Measurements from ENCODE around the gene UBE2D1. TPM values are rescaled to one million over a fixed set of nuclear protein-coding genes. Genes with fewer than 3 reads are reported as not detected.

Gene UBE2D1
- total RNA-seq, 6 donors from 2014 or later: 2.1 to 28.6 (median 16.4) TPM

- no peak for DNase-seq
- H3K27me3 ChIP-seq: no peaks in the 10 kb centered on the region
- TF ChIP-seq CTCF (IDR thresholded peaks at IDR 0.05) (no peak), POLR2A (IDR thresholded peaks at IDR 0.05) (no peak), POLR2AphosphoS5 (IDR thresholded peaks at IDR 0.05) (no peak), EP300 (IDR thresholded peaks at IDR 0.05) (no peak)
- H3K27ac ChIP-seq: peak overlapping the region in 2 of 4 donors; percentile 38 to 59
- no peak overlapping the region for H3K4me3 ChIP-seq
- no peaks in the 10 kb centered on the region for H3K36me3 ChIP-seq
- H3K9me3 ChIP-seq: no peaks in the 10 kb centered on the region
- 96 to 98% methylated on average over 7 of the region's 7 CpGs for WGBS, 2 donors
- H3K4me1 ChIP-seq: peaks cover 4 to 27% (median 11%) of the 10 kb centered on the region in 4 donors
- no peak for ATAC-seq (ENCODE audit: low FRiP score in 2 of 2)
Observed at GRCh38 chr10:58351616-58352578, 17.1 kb downstream of the UBE2D1 start.

- TF ChIP-seq EP300 (IDR thresholded peaks at IDR 0.05) (no peak), CTCF (IDR thresholded peaks at IDR 0.05) (no peak), POLR2A (IDR thresholded peaks at IDR 0.05) (no peak), POLR2AphosphoS5 (IDR thresholded peaks at IDR 0.05) (no peak)
- no peak for ATAC-seq (ENCODE audit: low FRiP score in 2 of 2)
- Histone ChIP-seq H3K36me3 (no peaks in the 10 kb centered on the region), H3K27ac (peak overlapping the region in 1 of 4 donors; percentile 59), H3K27me3 (no peaks in the 10 kb centered on the region), H3K9me3 (no peaks in the 10 kb centered on the region), H3K4me1 (peaks cover 4 to 27% (median 10%) of the 10 kb centered on the region in 4 donors), H3K4me3 (no peak overlapping the region)
- 66 to 73% methylated on average over 2 of the region's 2 CpGs for WGBS, 2 donors
- no peak for DNase-seq
Observed at GRCh38 chr10:58352956-58353610, 18.3 kb downstream of the UBE2D1 start.

GRCh38 chr10:58356756-58357155 is 21.9 kb downstream of the UBE2D1 start:
- WGBS, 2 donors: 50 to 52% methylated on average over 2 of the region's 2 CpGs
- H3K9me3 ChIP-seq: no peaks in the 10 kb centered on the region
- TF ChIP-seq POLR2AphosphoS5 (IDR thresholded peaks at IDR 0.05) (no peak), CTCF (IDR thresholded peaks at IDR 0.05) (no peak), EP300 (IDR thresholded peaks at IDR 0.05) (no peak), POLR2A (IDR thresholded peaks at IDR 0.05) (no peak)
- DNase-seq (no peak), ATAC-seq (ENCODE audit: low FRiP score in 2 of 2) (no peak)
- no peaks in the 10 kb centered on the region for H3K27me3 ChIP-seq
- H3K27ac ChIP-seq: no peak overlapping the region
- no peak overlapping the region for H3K4me3 ChIP-seq
- H3K4me1 ChIP-seq: peaks cover 4 to 23% (median 11%) of the 10 kb centered on the region in 4 donors
- H3K36me3 ChIP-seq: peaks cover 0 to under 1% (median 0%) of the 10 kb centered on the region in 4 donors

GRCh38 chr10:58358314-58358933 is 23.6 kb downstream of the UBE2D1 start:
- TF ChIP-seq POLR2AphosphoS5 (IDR thresholded peaks at IDR 0.05) (no peak), POLR2A (IDR thresholded peaks at IDR 0.05) (no peak), EP300 (IDR thresholded peaks at IDR 0.05) (no peak), CTCF (IDR thresholded peaks at IDR 0.05) (no peak)
- no peaks in the 10 kb centered on the region for H3K27me3 ChIP-seq
- no peak overlapping the region for H3K27ac ChIP-seq
- peaks cover 4 to 18% (median 11%) of the 10 kb centered on the region in 4 donors for H3K4me1 ChIP-seq
- H3K4me3 ChIP-seq: no peak overlapping the region
- H3K36me3 ChIP-seq: peaks cover 0 to 2% (median 0%) of the 10 kb centered on the region in 4 donors
- WGBS, 2 donors: 89 to 95% methylated on average over 4 of the region's 4 CpGs
- no peak for ATAC-seq (ENCODE audit: low FRiP score in 2 of 2)
- DNase-seq: no peak
- H3K9me3 ChIP-seq: no peaks in the 10 kb centered on the region

Measured in upper lobe of left lung (tissue), 6 donors.